Keratinocyte (primary cell): ENCODE measurements around the gene CNNM1.

ENCODE experiments used
- EZH2 ChIP-seq: IDR thresholded peaks from one replicate; pipeline ENCODE4 v1.6.1; 2012; ENCODE audit warnings: inconsistent platforms, mild to moderate bottlenecking, low read length, moderate library complexity
- TF ChIP-seq, protein P1 (sequence below), 3 experiments: IDR thresholded peaks in 1 of 3; conservative IDR thresholded peaks in 1 of 3; optimal IDR thresholded peaks in 1 of 3; 2 replicates in 2 of 3; 3 replicates in 1 of 3; pipeline versions ENCODE3 to v1.5.1; 2011; ENCODE audit warnings: low read length in 3 of 3, mild to moderate bottlenecking in 3 of 3, moderate library complexity in 2 of 3, control low read depth in 1 of 3, inconsistent platforms in 1 of 3; ENCODE audit not compliant: insufficient read depth in 2 of 3; ENCODE audit errors: extremely low read depth in 1 of 3

GRCh38 chr10:99290306-99290705, 38.9 kb upstream of the CNNM1 start:
- TF ChIP-seq, protein P1, sequence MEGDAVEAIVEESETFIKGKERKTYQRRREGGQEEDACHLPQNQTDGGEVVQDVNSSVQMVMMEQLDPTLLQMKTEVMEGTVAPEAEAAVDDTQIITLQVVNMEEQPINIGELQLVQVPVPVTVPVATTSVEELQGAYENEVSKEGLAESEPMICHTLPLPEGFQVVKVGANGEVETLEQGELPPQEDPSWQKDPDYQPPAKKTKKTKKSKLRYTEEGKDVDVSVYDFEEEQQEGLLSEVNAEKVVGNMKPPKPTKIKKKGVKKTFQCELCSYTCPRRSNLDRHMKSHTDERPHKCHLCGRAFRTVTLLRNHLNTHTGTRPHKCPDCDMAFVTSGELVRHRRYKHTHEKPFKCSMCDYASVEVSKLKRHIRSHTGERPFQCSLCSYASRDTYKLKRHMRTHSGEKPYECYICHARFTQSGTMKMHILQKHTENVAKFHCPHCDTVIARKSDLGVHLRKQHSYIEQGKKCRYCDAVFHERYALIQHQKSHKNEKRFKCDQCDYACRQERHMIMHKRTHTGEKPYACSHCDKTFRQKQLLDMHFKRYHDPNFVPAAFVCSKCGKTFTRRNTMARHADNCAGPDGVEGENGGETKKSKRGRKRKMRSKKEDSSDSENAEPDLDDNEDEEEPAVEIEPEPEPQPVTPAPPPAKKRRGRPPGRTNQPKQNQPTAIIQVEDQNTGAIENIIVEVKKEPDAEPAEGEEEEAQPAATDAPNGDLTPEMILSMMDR (optimal IDR thresholded peaks at IDR 0.05 in 1 of 3, IDR thresholded peaks at IDR 0.05 in 1 of 3, conservative IDR thresholded peaks at IDR 0.05 in 1 of 3; ENCODE audit: extremely low read depth in 1 of 3, insufficient read depth in 2 of 3, low read length in 3 of 3): no peak
- no peak for TF ChIP-seq EZH2
